ENCODE data around the gene EHD1.
A peak's percentile ranks its signal among the peaks of the same experiment; 100 is the strongest.

Gene EHD1

GRCh38 chr11:64888729-64889511 is 10.5 kb upstream of the EHD1 start:
- Mint-ChIP-seq H3K9me3 (no peaks in the 10 kb centered on the region), H3K27me3 (no peaks in the 10 kb centered on the region), H3K27ac (no peak overlapping the region), H3K4me3 (no peak overlapping the region), H3K36me3 (ENCODE audit: low read depth) (no peaks in the 10 kb centered on the region), H3K4me1 (ENCODE audit: low read depth) (peaks cover 30% of the 10 kb centered on the region)
- no peak for DNase-seq

- Mint-ChIP-seq H3K9me3 (no peaks in the 10 kb centered on the region), H3K4me1 (ENCODE audit: low read depth) (peaks cover 30% of the 10 kb centered on the region), H3K4me3 (peak overlapping the region; percentile 65), H3K36me3 (ENCODE audit: low read depth) (no peaks in the 10 kb centered on the region), H3K27me3 (no peaks in the 10 kb centered on the region), H3K27ac (peak overlapping the region; percentile 82)
- no peak for DNase-seq
These were observed 9.9 kb upstream of the EHD1 start for GRCh38 chr11:64888406-64888728.

- peaks cover 31% of the 10 kb centered on the region for H3K4me1 Mint-ChIP-seq (ENCODE audit: low read depth)
- H3K36me3 Mint-ChIP-seq (ENCODE audit: low read depth): no peaks in the 10 kb centered on the region
- no peaks in the 10 kb centered on the region for H3K9me3 Mint-ChIP-seq
- peak; percentile 93 for DNase-seq
- peak overlapping the region; percentile 82 for H3K27ac Mint-ChIP-seq
- peak overlapping the region; percentile 65 for H3K4me3 Mint-ChIP-seq
- no peaks in the 10 kb centered on the region for H3K27me3 Mint-ChIP-seq
These were observed 9.5 kb upstream of the EHD1 start for GRCh38 chr11:64887757-64888405.

GRCh38 chr11:64887234-64887756 is 8.9 kb upstream of the EHD1 start:
- no peaks in the 10 kb centered on the region for H3K9me3 Mint-ChIP-seq
- peaks cover 32% of the 10 kb centered on the region for H3K4me1 Mint-ChIP-seq (ENCODE audit: low read depth)
- H3K27ac Mint-ChIP-seq: peak overlapping the region; percentile 8
- H3K27me3 Mint-ChIP-seq: no peaks in the 10 kb centered on the region
- H3K36me3 Mint-ChIP-seq (ENCODE audit: low read depth): no peaks in the 10 kb centered on the region
- H3K4me3 Mint-ChIP-seq: no peak overlapping the region
- DNase-seq: no peak

- Mint-ChIP-seq H3K4me1 (ENCODE audit: low read depth) (peaks cover 45% of the 10 kb centered on the region), H3K4me3 (peak overlapping the region; percentile 33), H3K27ac (peak overlapping the region; percentile 87)
These were observed 7.2 kb upstream of the EHD1 start for GRCh38 chr11:64885367-64886286.

GRCh38 chr11:64884019-64884418 is 5.6 kb upstream of the EHD1 start:
- Mint-ChIP-seq H3K27ac (no peak overlapping the region), H3K4me3 (no peak overlapping the region), H3K4me1 (ENCODE audit: low read depth) (peaks cover 61% of the 10 kb centered on the region), H3K9me3 (no peaks in the 10 kb centered on the region), H3K27me3 (no peaks in the 10 kb centered on the region), H3K36me3 (ENCODE audit: low read depth) (peaks cover 1% of the 10 kb centered on the region)
- no peak for DNase-seq

More at GRCh38 chr11:64885367-64886286, 7.2 kb upstream of the EHD1 start:
- Mint-ChIP-seq H3K27me3 (no peaks in the 10 kb centered on the region), H3K9me3 (no peaks in the 10 kb centered on the region), H3K36me3 (ENCODE audit: low read depth) (no peaks in the 10 kb centered on the region)
- DNase-seq: no peak

- H3K4me3 Mint-ChIP-seq: no peak overlapping the region
- DNase-seq: no peak
- H3K36me3 Mint-ChIP-seq (ENCODE audit: low read depth): peaks cover 4% of the 10 kb centered on the region
- H3K9me3 Mint-ChIP-seq: no peaks in the 10 kb centered on the region
- H3K4me1 Mint-ChIP-seq (ENCODE audit: low read depth): peaks cover 60% of the 10 kb centered on the region
- no peaks in the 10 kb centered on the region for H3K27me3 Mint-ChIP-seq
- no peak overlapping the region for H3K27ac Mint-ChIP-seq
These were observed 5.2 kb upstream of the EHD1 start for GRCh38 chr11:64883575-64883974.

GRCh38 chr11:64882243-64882642 is 3.8 kb upstream of the EHD1 start:
- no peak overlapping the region for H3K4me3 Mint-ChIP-seq
- peaks cover 15% of the 10 kb centered on the region for H3K36me3 Mint-ChIP-seq (ENCODE audit: low read depth)
- H3K27ac Mint-ChIP-seq: no peak overlapping the region
- no peaks in the 10 kb centered on the region for H3K9me3 Mint-ChIP-seq
- H3K4me1 Mint-ChIP-seq (ENCODE audit: low read depth): peaks cover 51% of the 10 kb centered on the region
- no peaks in the 10 kb centered on the region for H3K27me3 Mint-ChIP-seq
- DNase-seq: no peak

GRCh38 chr11:64881476-64881875 is 3.1 kb upstream of the EHD1 start:
- Mint-ChIP-seq H3K36me3 (ENCODE audit: low read depth) (peaks cover 23% of the 10 kb centered on the region), H3K27me3 (no peaks in the 10 kb centered on the region), H3K27ac (peak overlapping the region; percentile 67), H3K4me3 (no peak overlapping the region), H3K4me1 (ENCODE audit: low read depth) (peaks cover 57% of the 10 kb centered on the region), H3K9me3 (no peaks in the 10 kb centered on the region)
- no peak for DNase-seq

GRCh38 chr11:64880240-64881001 is 2.0 kb upstream of the EHD1 start:
- H3K27ac Mint-ChIP-seq: peak overlapping the region; percentile 97
- peaks cover 59% of the 10 kb centered on the region for H3K4me1 Mint-ChIP-seq (ENCODE audit: low read depth)
- no peaks in the 10 kb centered on the region for H3K27me3 Mint-ChIP-seq
- H3K9me3 Mint-ChIP-seq: no peaks in the 10 kb centered on the region
- DNase-seq: no peak
- H3K36me3 Mint-ChIP-seq (ENCODE audit: low read depth): peaks cover 33% of the 10 kb centered on the region
- H3K4me3 Mint-ChIP-seq: peak overlapping the region; percentile 93

- DNase-seq: peak; percentile 51
- H3K36me3 Mint-ChIP-seq (ENCODE audit: low read depth): peaks cover 44% of the 10 kb centered on the region
- no peaks in the 10 kb centered on the region for H3K9me3 Mint-ChIP-seq
- H3K4me3 Mint-ChIP-seq: peak overlapping the region; percentile 93
- peak overlapping the region; percentile 97 for H3K27ac Mint-ChIP-seq
- peaks cover 62% of the 10 kb centered on the region for H3K4me1 Mint-ChIP-seq (ENCODE audit: low read depth)
- no peaks in the 10 kb centered on the region for H3K27me3 Mint-ChIP-seq
These were observed 951 bp upstream of the EHD1 start for GRCh38 chr11:64879244-64879900.

GRCh38 chr11:64878223-64878493 is 263 bp downstream of the EHD1 start:
- Mint-ChIP-seq H3K27ac (peak overlapping the region; percentile 94), H3K4me3 (peak overlapping the region; percentile 98), H3K9me3 (no peaks in the 10 kb centered on the region), H3K4me1 (ENCODE audit: low read depth) (peaks cover 69% of the 10 kb centered on the region), H3K27me3 (no peaks in the 10 kb centered on the region), H3K36me3 (ENCODE audit: low read depth) (peaks cover 56% of the 10 kb centered on the region)
- DNase-seq: no peak

GRCh38 chr11:64877390-64878222 is 815 bp downstream of the EHD1 start:
- H3K9me3 Mint-ChIP-seq: no peaks in the 10 kb centered on the region
- no peaks in the 10 kb centered on the region for H3K27me3 Mint-ChIP-seq
- peaks cover 61% of the 10 kb centered on the region for H3K36me3 Mint-ChIP-seq (ENCODE audit: low read depth)
- peak overlapping the region; percentile 94 for H3K27ac Mint-ChIP-seq
- peak; percentile 50 for DNase-seq
- H3K4me1 Mint-ChIP-seq (ENCODE audit: low read depth): peaks cover 74% of the 10 kb centered on the region
- H3K4me3 Mint-ChIP-seq: peak overlapping the region; percentile 98
